Measurements from ENCODE around the gene MAP3K7. TPM values are rescaled to one million over a fixed set of nuclear protein-coding genes. Genes with fewer than 3 reads are reported as not detected.

Gene MAP3K7
- total RNA-seq, 1 experiment from 2014 or later = 26.6 TPM

DNA sequence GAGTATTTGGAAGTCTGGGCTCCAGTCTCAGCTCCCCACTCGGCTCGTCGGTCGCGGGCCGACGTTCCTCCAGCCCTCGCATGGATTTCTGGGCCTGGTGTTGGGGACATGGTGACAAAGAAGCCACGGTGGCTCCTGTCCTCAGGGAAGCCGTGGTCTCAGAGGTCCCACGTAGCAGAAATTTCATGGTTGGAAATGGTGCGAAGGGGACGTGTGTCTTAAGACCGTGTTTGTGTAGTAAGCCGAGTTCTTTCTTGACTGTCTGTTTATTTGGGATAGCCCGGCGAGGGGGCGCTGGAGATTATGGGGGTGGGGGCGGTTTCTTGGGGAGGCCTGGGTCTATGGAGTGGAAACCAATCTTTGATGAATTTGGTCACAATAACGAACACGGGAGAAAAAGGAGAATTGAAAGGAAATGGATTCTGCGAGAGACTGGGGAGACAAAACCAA, 23.5 kb upstream of the MAP3K7 start:
- H3K4me1 ChIP-seq (ENCODE audit: control insufficient read depth in 1 of 2, insufficient read depth in 2 of 2, low read length in 2 of 2) = no peaks in the 10 kb centered on the region
- TF ChIP-seq, protein P1, sequence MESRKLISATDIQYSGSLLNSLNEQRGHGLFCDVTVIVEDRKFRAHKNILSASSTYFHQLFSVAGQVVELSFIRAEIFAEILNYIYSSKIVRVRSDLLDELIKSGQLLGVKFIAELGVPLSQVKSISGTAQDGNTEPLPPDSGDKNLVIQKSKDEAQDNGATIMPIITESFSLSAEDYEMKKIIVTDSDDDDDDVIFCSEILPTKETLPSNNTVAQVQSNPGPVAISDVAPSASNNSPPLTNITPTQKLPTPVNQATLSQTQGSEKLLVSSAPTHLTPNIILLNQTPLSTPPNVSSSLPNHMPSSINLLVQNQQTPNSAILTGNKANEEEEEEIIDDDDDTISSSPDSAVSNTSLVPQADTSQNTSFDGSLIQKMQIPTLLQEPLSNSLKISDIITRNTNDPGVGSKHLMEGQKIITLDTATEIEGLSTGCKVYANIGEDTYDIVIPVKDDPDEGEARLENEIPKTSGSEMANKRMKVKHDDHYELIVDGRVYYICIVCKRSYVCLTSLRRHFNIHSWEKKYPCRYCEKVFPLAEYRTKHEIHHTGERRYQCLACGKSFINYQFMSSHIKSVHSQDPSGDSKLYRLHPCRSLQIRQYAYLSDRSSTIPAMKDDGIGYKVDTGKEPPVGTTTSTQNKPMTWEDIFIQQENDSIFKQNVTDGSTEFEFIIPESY (IDR thresholded peaks at IDR 0.05; ENCODE audit: extremely low read depth, insufficient replicate concordance, low read length) = no peak
- TF ChIP-seq FOSL1 (IDR thresholded peaks at IDR 0.05; ENCODE audit: low read depth) (no peak), MAX (IDR thresholded peaks at IDR 0.05) (no peak), POLR2AphosphoS5 (IDR thresholded peaks at IDR 0.05; ENCODE audit: low read depth, low read length) (no peak), ZNF274 (IDR thresholded peaks at IDR 0.05; ENCODE audit: low read depth, low read length) (no peak), YY1 (IDR thresholded peaks at IDR 0.05; ENCODE audit: extremely low read depth, insufficient replicate concordance, low read depth, low read length) (no peak), SRF (IDR thresholded peaks at IDR 0.05; ENCODE audit: low read depth) (no peak), SP1 (IDR thresholded peaks at IDR 0.05; ENCODE audit: low read depth) (no peak), TCF7L2 (IDR thresholded peaks at IDR 0.05; ENCODE audit: borderline replicate concordance, extremely low read depth, insufficient read depth, insufficient read length) (no peak), CTCF (IDR thresholded peaks at IDR 0.05 in 2 of 3, conservative IDR thresholded peaks at IDR 0.05 in 1 of 3; ENCODE audit: borderline replicate concordance in 1 of 3, insufficient read depth in 1 of 3, low read depth in 2 of 3, low read length in 2 of 3) (no peak), ELF1 (IDR thresholded peaks at IDR 0.05; ENCODE audit: borderline replicate concordance, low read depth) (no peak), JUND (IDR thresholded peaks at IDR 0.05) (no peak), EZH2phosphoT487 (IDR thresholded peaks at IDR 0.05; ENCODE audit: borderline replicate concordance) (no peak), CBX3 (IDR thresholded peaks at IDR 0.05; ENCODE audit: low read depth) (no peak), POLR2A (IDR thresholded peaks at IDR 0.05; ENCODE audit: borderline replicate concordance, extremely low read depth, insufficient read depth, insufficient read length) (no peak), ZFX (IDR thresholded peaks at IDR 0.05) (no peak), EGR1 (IDR thresholded peaks at IDR 0.05; ENCODE audit: low read depth) (no peak), CEBPB (IDR thresholded peaks at IDR 0.05; ENCODE audit: low read depth) (no peak)
- TF ChIP-seq, protein P2, sequence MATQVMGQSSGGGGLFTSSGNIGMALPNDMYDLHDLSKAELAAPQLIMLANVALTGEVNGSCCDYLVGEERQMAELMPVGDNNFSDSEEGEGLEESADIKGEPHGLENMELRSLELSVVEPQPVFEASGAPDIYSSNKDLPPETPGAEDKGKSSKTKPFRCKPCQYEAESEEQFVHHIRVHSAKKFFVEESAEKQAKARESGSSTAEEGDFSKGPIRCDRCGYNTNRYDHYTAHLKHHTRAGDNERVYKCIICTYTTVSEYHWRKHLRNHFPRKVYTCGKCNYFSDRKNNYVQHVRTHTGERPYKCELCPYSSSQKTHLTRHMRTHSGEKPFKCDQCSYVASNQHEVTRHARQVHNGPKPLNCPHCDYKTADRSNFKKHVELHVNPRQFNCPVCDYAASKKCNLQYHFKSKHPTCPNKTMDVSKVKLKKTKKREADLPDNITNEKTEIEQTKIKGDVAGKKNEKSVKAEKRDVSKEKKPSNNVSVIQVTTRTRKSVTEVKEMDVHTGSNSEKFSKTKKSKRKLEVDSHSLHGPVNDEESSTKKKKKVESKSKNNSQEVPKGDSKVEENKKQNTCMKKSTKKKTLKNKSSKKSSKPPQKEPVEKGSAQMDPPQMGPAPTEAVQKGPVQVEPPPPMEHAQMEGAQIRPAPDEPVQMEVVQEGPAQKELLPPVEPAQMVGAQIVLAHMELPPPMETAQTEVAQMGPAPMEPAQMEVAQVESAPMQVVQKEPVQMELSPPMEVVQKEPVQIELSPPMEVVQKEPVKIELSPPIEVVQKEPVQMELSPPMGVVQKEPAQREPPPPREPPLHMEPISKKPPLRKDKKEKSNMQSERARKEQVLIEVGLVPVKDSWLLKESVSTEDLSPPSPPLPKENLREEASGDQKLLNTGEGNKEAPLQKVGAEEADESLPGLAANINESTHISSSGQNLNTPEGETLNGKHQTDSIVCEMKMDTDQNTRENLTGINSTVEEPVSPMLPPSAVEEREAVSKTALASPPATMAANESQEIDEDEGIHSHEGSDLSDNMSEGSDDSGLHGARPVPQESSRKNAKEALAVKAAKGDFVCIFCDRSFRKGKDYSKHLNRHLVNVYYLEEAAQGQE (IDR thresholded peaks at IDR 0.05; ENCODE audit: low read depth) = no peak
- ChIA-PET POLR2A (no interaction called here), CTCF (no interaction called here), RAD21 (ENCODE audit: low non-redundant PET in 1 of 2, low total read pairs in 2 of 2, uncharacterized antibody in 2 of 2, unreplicated experiment in 2 of 2) (no interaction called here)
- no peaks in the 10 kb centered on the region for H3K9me3 ChIP-seq (ENCODE audit: control insufficient read depth in 1 of 2, insufficient read depth in 1 of 2, low read depth in 1 of 2, low read length in 2 of 2)
- no peaks in the 10 kb centered on the region for H3K79me2 ChIP-seq (ENCODE audit: insufficient read depth, low read length)
- H4K20me1 ChIP-seq (ENCODE audit: insufficient read depth) = no peaks in the 10 kb centered on the region
- H3K27ac ChIP-seq (ENCODE audit: low read depth, low read length) = no peak overlapping the region
- no peak overlapping the region for H3K4me3 ChIP-seq (replicated peaks in 1 of 2; ENCODE audit: low read depth in 1 of 2, low read length in 2 of 2)
- H3K27me3 ChIP-seq (ENCODE audit: insufficient read depth, low read length) = peaks cover 31% of the 10 kb centered on the region
- intact Hi-C loops (cut with micrococcal nuclease) = no loop called here
- BruUV-seq (replicated peaks) = no TSS peak
- H3K9ac ChIP-seq (ENCODE audit: low read length) = no peak overlapping the region
- H2AFZ ChIP-seq (ENCODE audit: low read depth, low read length, poor library complexity, severe bottlenecking) = no peak overlapping the region
- H3K36me3 ChIP-seq (ENCODE audit: control insufficient read depth in 1 of 2, insufficient read depth in 2 of 2, low read length in 2 of 2) = no peaks in the 10 kb centered on the region
- H3K9me2 ChIP-seq (ENCODE audit: insufficient read depth) = no peaks in the 10 kb centered on the region
- ATAC-seq (no peak), DNase-seq (ENCODE audit: low read depth, low spot score) (no peak)
- H3K4me2 ChIP-seq (ENCODE audit: low read length) = no peak overlapping the region

Measured in HCT116 (cell line).